ENCODE data around the gene C12orf76.
"Not testable (repeated sequence)": the region's sequence is repeated elsewhere in the genome, so short reads cannot be mapped to it uniquely, and the experiment has no call there.

C12orf76 gene, protein sequence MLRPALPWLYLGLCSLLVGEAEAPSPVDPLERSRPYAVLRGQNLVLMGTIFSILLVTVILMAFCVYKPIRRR

DNA sequence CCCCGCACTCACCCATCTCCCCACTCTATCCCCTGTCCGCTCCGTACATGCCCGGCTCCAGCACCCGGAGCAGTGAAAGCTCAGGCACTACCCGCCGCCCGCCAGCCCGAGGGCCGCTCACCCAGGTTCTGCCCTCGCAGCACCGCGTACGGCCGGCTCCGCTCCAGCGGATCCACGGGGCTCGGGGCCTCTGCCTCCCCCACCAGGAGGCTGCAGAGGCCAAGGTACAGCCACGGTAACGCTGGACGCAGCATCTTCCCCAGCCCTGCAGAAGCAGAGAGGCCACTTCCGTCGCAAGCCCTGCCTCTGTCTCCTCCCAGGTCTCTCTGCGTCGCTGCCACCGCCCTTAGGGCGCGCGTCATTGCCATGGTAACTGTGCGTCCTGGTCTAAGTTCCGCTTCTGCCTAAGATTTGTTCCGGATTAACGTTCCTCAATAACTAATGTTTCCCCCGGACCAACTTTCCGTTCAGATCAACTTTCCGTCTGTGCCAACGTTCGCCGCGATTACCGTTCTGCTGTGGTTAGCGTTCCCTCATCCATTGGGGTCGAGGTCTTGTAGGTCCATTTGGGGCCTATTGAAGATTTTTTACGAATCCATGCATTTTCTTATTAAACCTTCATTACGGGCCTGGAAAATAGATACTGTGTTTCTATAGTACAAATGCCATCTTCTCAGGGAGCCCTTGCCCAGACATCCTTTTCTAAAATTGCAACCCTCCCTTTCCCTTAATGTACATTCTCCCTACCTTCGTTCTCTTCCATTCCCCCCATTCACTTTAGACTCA is at the start of gene C12orf76:
C12orf76 (minus strand) TSS at position 281 of the 786 bp plus-strand sequence; CDS start at position 254, 27 bp downstream.
- peak; percentile 92 for DNase-seq

DNA sequence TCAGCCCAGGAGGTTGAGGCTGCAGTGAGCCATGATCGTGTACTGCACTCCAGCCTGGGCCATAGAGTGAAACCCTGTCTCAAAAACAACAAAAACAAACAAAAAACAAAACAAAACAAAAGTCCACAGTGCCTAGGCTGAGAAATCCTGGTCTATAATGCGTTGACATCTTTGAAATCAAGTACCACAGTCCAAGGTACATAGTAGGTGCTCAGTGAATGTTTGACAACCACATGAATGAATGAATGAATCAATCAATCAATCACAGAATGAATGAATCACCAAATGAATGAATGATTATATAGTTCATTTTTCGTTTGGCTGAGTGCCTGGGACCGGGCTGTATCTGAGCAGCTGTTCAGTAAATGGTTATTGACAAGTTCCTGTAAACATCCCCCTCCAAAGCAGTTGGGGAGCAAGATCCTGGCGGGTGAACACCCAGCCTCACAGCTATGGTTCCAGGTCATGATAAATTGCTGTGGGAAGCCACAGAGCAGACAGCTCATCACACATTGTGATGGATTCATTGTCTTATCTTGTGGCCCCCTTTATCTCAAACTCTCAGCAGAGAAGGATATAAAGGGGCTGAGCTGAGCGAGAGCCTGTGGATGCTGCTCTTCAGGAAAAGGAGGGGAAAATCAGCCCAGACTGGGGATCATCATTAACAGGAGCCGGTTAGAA is 45.4 kb upstream of the C12orf76 start:
- no peak for DNase-seq

DNA sequence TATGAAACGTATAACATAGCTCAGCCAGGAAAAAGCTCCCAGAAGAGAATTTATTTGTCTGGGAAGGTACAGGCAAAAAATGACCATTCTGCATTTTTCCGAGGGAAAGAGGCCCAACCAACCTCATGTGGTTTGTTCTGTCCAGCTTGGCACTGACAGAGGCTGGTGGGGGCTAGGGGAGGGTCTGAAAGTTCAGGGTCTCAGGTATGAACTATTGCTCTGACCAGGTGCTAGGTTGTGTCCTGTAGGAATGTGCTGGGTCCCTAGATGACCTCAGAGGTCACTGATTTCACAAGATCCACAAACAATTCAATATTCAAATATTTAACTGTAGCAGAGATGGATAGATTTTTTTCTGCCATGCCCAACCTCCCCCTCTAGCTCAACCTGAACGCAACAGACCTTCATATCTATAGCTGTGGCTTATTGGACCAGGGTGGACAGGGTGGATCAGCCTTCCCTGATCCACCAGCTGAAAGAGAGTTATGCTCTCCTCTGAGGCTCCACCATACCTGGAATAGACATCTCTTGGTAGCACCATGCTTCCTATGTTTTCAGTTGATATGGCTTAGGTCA is 42.9 kb upstream of the C12orf76 start:
- DNase-seq: no peak

DNA sequence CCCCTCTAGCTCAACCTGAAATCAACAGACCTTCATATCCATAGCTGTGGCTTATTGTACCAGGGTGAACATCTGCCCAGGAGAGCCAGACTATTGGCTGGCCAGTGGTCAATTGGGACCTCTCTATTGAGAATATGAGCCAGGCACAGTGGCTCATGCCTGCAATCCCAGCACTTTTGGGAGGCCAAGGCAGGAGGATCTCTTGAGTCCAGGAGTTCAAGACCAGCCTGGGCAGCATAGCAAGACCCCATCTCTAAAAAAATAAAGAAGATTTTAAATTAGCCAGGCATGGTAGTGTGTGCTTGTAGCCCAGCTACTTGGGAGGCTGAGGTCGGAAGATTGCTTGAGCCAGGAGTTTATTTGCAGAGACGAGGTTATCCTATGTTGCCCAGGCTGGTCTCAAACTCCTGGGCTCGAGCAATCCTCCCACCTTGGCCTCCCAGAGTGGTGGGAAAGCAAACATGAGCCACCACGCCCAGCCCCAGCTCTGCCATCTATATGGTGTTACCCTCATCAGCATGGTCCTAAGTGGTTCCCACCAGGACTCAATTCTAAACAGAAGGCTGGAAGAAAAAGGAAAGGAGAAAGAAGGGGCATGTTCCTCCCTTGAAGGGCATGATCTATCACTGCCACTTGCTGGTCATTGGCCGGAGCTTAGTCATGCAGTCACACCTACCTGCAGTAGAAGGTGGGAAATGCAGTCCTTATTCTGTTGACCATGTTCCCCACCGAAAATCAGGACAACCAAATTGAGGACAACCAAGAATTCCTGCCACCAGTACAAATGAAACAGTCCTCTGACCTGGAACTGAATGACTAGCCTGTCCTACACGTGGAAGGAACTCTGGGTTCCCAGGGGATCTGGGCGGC is 42.2 kb upstream of the C12orf76 start:
- no peak for DNase-seq

DNA sequence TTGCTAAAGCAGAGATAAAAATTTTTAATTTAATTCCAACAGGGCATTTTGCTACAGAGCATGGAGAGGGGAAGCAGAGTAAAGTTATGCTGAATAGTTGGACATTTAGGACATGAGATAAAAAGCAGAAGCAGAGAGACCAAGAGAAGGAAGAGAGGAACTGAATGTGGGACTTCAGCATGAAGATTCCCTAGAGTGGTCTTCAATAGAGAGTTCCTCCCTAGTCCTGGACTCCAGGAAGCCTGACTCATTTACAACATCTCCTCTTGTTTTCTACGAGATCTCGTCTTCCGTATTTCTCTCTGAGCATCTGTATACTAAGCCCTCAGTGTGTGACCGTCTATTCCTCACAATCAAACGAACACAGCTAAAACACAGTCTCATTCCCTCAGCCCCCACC is 40.6 kb upstream of the C12orf76 start:
- no peak for DNase-seq

DNA sequence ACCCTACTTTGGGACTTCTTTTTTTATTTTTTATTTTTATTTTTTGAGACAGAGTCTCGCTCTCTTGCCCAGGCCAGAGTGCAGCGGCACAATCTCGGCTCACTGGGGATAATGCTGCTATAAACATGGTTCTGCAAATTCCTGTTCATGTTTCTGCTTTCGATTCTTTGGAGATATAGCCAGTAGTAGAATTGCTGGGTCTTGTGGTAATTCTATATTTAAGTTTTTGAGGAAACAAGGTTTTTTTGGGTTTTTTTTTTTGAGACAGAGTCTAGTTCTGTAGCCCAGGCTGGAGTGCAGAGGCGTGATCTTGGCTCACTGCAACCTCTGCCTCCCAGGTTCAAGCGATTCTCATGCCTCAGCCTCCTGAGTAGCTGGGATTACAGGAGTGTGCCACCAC is 39.9 kb upstream of the C12orf76 start:
- not testable (repeated sequence) for DNase-seq

DNA sequence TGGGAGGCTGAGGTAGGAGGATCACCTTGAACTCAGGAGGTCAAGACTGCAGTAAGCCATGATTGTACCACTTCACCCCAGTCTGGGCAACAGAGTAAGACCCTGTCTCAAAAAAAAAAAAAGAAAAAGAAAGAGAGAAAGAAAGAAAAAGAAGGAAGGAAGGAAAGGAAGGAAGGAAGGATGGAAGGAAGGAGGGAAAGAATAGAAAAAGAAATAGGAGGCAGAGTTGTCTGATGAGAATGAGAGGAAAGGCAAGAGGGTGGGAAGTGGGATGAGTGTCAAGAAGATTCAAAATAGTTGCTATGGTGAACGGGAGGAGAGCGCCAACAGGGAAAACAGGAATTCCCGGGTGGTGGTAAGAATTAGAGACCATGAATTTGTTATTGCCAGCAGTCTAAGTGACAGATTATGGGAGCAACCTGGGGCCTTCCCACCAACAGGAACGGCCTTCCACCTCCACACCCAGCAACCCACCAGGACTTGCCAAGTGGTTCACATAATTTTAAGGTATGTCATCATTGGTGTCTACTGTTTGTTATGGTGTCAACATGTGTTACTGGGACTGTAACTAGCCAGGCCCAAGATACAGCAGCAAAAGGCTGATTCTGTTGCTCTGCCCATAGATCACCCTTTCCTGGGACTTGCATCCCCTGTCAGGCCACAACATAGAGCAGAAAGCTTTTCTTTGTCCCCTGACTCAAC is 36.1 kb upstream of the C12orf76 start:
- DNase-seq: no peak

DNA sequence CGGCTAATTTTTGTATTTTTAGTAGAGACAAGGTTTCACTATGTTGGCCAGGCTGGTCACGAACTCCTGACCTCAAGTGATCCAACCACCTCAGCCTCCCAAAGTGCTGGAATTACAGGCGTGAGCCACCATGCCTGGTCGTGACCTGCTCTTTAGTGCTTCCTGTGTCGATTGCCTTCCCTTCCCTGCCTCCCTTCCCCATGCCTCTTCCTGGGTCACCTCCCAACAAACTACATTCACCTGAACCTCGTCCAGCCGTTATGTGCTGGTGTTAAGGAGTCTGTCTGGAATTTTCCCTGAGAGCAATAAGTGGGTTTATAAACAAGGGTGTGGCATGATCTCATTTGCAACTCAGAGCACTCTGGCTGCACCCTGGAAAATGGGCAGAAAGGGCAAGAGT is 32.1 kb upstream of the C12orf76 start:
- DNase-seq: no peak

DNA sequence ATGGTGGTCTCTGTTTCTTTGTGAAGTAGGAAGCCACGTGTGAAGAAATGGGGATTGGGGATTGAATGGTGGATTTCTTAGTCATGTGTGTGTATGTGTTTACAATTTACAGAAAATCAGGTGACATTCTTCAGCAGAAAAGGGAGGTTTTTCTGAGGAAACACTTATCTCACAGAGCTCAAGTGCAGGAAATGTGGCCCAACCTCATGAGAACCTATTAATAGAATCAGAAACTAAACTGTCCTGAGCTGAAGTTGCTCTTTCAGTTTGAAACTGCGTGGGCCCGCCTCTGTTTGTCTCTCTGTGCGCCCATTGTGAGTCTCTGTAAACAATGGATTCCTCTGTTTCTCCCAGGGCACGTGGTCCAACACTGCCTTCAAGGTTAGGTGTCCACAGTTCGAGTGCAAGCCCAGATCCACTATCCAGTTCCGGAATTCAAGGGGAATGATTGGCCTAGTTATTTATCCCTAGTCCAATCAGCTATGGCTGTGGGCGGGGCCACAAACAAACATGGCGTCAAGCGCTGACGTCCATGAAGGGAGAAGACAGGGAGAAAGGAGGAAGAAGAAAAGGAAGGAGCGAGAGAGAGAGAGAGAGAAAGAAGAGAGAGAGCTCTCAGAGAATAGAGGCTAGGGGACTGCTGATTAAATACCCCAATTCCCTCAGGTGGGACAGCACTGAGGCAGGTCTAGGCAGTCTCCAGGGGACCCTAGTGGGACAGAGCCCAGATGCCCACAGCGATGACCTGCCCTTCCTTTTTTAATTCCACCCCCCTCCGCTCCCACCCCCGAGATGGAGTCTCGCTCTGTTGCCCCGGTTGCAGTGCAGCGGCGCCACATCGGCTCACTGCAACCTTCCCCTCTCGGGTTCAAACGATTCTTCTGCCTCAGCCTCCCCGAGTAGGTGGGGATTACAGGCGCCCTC is 31.4 kb upstream of the C12orf76 start:
- DNase-seq: peak; percentile 75

- DNase-seq: no peak
Observed at GRCh38 chr12:110077800-110078199, 29.5 kb upstream of the C12orf76 start.

DNA sequence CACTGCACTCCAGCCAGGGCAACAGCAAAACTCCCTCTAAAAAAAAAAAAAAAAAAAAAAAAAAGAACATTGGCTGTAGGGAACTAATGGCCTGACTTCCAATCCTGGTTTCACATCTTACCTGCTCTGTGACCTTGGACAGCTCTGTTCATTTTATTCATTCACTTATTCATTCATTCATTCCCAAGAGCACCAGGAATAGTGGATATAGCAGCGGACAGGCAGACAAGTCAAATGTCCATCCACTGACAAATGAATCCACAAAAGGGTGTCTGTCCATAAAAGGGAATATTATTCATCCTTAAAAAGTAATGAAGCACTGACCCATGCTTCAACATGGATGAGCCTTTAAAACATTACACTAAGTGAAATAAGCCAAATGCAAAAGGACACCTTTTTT is 27.6 kb upstream of the C12orf76 start:
- no peak for DNase-seq

GRCh38 chr12:110074089-110074488 is 25.8 kb upstream of the C12orf76 start:
- no peak for DNase-seq

- DNase-seq: peak; percentile 29
Observed at GRCh38 chr12:110073049-110073831, 24.9 kb upstream of the C12orf76 start.

GRCh38 chr12:110072636-110073035 is 24.3 kb upstream of the C12orf76 start:
- DNase-seq: not testable (repeated sequence)

DNA sequence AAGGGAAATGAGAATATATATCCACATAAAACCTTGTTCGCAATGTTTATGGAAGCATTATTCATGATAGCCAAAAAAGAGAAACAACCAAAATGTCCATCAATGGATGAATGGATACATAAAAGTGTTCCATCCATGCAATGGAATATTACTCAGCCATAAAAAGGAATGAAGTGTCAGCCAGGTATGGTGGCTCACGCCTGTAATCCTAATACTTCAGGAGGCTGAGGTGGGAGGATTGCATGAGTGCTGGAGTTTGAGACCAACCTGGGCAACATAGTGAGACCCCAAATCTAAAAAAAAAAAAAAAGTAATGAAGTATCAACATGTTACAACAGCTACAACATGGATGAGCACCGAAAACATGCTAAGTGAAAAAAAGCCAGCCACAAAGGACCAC is 23.6 kb upstream of the C12orf76 start:
- no peak for DNase-seq

DNA sequence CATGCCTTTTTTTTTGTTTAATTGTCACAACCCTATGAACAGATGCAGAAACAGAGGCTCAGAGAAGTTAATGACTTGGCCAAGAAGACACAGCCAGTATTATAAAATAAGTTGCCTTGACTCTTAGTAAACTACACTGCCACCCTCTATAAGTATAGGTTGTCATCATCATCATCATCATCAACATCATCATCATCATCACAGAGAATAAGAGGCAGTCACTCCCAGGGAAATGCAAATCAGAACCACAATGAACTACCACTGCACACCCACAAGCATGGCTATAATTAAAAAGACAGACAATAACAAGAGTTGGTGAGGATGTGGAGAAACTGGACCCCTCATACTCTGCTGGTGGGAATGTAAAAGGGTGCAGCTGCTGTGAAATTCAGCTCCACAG is 23.2 kb upstream of the C12orf76 start:
- no peak for DNase-seq

- DNase-seq: no peak
Observed at GRCh38 chr12:110068654-110069053, 20.3 kb upstream of the C12orf76 start.

- DNase-seq: not testable (repeated sequence)
Observed at GRCh38 chr12:110068115-110068514, 19.8 kb upstream of the C12orf76 start.

- DNase-seq: no peak
Observed at GRCh38 chr12:110067531-110067930, 19.2 kb upstream of the C12orf76 start.

GRCh38 chr12:110065540-110065939 is 17.2 kb upstream of the C12orf76 start:
- DNase-seq: no peak
